Lower leg skin (tissue), 4 donors: ENCODE measurements around the gene ARHGAP25. TPM values are rescaled to one million over a fixed set of nuclear protein-coding genes. Genes with fewer than 3 reads are reported as not detected.

Experiments used
- DNase-seq, 2 donors: peaks; one replicate each; pipeline ENCODE4 v3.0.0-alpha.2; 2019; ENCODE audit warnings: low spot score in 2 of 2
- H3K4me3 ChIP-seq: fragments of 200-600 bp; sonication (generic); 2 replicates; pipeline ENCODE4 v1.5.1; 2017; ENCODE audit warnings: mild to moderate bottlenecking, low read depth; ENCODE audit not compliant: poor library complexity, severe bottlenecking
- CTCF ChIP-seq, 3 donors: fragments of 450-650 bp; IDR thresholded peaks; one replicate each; pipeline ENCODE4 v1.5.1; 2016; ENCODE audit warnings: antibody characterized with exemption in 3 of 3, mild to moderate bottlenecking in 3 of 3, moderate library complexity in 2 of 3
- POLR2A ChIP-seq, 2 donors: fragments of 450-650 bp; IDR thresholded peaks; one replicate each; pipeline ENCODE4 v1.6.1; 2016 to 2017; ENCODE audit warnings: antibody characterized with exemption in 2 of 2, mild to moderate bottlenecking in 1 of 2, moderate library complexity in 1 of 2
- WGBS, 2 donors: methylation state at CpG; one replicate each; pipeline ENCODE4 v1.1.5; 2018; 5-methylcytosine and 5-hydroxymethylcytosine counted together
- intact Hi-C: fragments of 100-400 bp; cut with DNase I; formaldehyde crosslinking; loops from one replicate; pipeline ENCODE4 v1.15.0; 2023; ENCODE audit warnings: low total_unique reads
- total RNA-seq, 4 donors: library from RNA; depleted of rRNA; stranded (reverse); fragments of >200 nt; gene quantifications; one replicate each; pipeline ENCODE4 v1.1.0, GENCODE V29; 2016

ARHGAP25 gene
- total RNA-seq, 4 donors from 2014 or later: 3.3 to 9.6 (median 4.9) TPM

GRCh38 chr2:68715353-68716041, 19.1 kb upstream of the ARHGAP25 start:
- intact Hi-C loops: no loop called here
- WGBS, 2 donors: 51 to 56% methylated on average over 13 of the region's 13 CpGs
- no peak for DNase-seq
- H3K4me3 ChIP-seq: no peak overlapping the region
- TF ChIP-seq POLR2A (IDR thresholded peaks at IDR 0.05): no peak
- no peak for TF ChIP-seq CTCF (IDR thresholded peaks at IDR 0.05)

- DNase-seq: no peak
- TF ChIP-seq POLR2A (IDR thresholded peaks at IDR 0.05): no peak
- TF ChIP-seq CTCF (IDR thresholded peaks at IDR 0.05): no peak
- no peak overlapping the region for H3K4me3 ChIP-seq
- intact Hi-C loops: no loop called here
- whole genome bisulfite sequencing, 2 donors: 84 to 86% methylated on average over 8 of the region's 8 CpGs
Measured at GRCh38 chr2:68716604-68717304, 17.9 kb upstream of the ARHGAP25 start.

- H3K4me3 ChIP-seq: no peak overlapping the region
- TF ChIP-seq CTCF (IDR thresholded peaks at IDR 0.05): no peak
- TF ChIP-seq POLR2A (IDR thresholded peaks at IDR 0.05): no peak
- intact Hi-C loops: no loop called here
- 80 to 88% methylated on average over 3 of the region's 3 CpGs for WGBS, 2 donors
- no peak for DNase-seq
Measured at GRCh38 chr2:68717305-68717661, 17.3 kb upstream of the ARHGAP25 start.

- intact Hi-C loops: loop anchor here (10.0 kb wide), 1 partner anchor 255 kb away; the partner anchor contains the start of genes APLF and FBXO48
- WGBS, 2 donors: 96 to 97% methylated on average over 4 of the region's 4 CpGs
- DNase-seq: no peak
- H3K4me3 ChIP-seq: no peak overlapping the region
- TF ChIP-seq CTCF (IDR thresholded peaks at IDR 0.05) (no peak), POLR2A (IDR thresholded peaks at IDR 0.05) (no peak)
Measured at GRCh38 chr2:68719912-68720311, 14.7 kb upstream of the ARHGAP25 start.

- TF ChIP-seq CTCF (IDR thresholded peaks at IDR 0.05): no peak
- no peak for TF ChIP-seq POLR2A (IDR thresholded peaks at IDR 0.05)
- no peak for DNase-seq
- H3K4me3 ChIP-seq: no peak overlapping the region
- intact Hi-C loops: loop anchor here (10.0 kb wide), 1 partner anchor 256 kb away; the partner anchor contains the start of genes APLF and FBXO48
- WGBS, 2 donors: 74 to 83% methylated on average over 3 of the region's 3 CpGs
Measured at GRCh38 chr2:68720665-68721064, 13.9 kb upstream of the ARHGAP25 start.
